HepG2 (cell line): Measurements from ENCODE around the gene PHAX. TPM values are rescaled to one million over a fixed set of nuclear protein-coding genes. Genes with fewer than 3 reads are reported as not detected.
A peak's percentile ranks its signal among the peaks of the same experiment; 100 is the strongest.

Experiments
- ARNTL ChIP-seq: sonication (generic); formaldehyde crosslinking; IDR thresholded peaks from 2 replicates; pipeline ENCODE4 v1.4.0; 2020; ENCODE audit warnings: mild to moderate bottlenecking, missing genetic modification reagents
- CBX5 ChIP-seq: sonication (generic); formaldehyde crosslinking; IDR thresholded peaks from 2 replicates; pipeline ENCODE4 v1.4.0; 2020; ENCODE audit warnings: missing genetic modification reagents, borderline replicate concordance
- DDIT3 ChIP-seq: sonication (generic); formaldehyde crosslinking; IDR thresholded peaks from 2 replicates; pipeline ENCODE4 v1.4.0; 2020; ENCODE audit warnings: mild to moderate bottlenecking, missing genetic modification reagents
- MIER3 ChIP-seq: IDR thresholded peaks from 2 replicates; pipeline ENCODE4 v1.6.1; 2016; ENCODE audit warnings: missing compliant biosample characterization, borderline replicate concordance
- MTA3 ChIP-seq: sonication (generic); formaldehyde crosslinking; IDR thresholded peaks from 2 replicates; pipeline ENCODE4 v1.4.0; 2020; ENCODE audit warnings: missing genetic modification reagents
- NFE2L1 ChIP-seq: sonication (generic); formaldehyde crosslinking; IDR thresholded peaks from 2 replicates; pipeline ENCODE4 v1.4.0; 2020; ENCODE audit warnings: missing genetic modification reagents, mild to moderate bottlenecking, borderline replicate concordance
- NFYC ChIP-seq: IDR thresholded peaks from 2 replicates; pipeline ENCODE4 v1.6.1; 2016; ENCODE audit warnings: missing genetic modification reagents, missing compliant biosample characterization
- PRDM15 ChIP-seq: sonication (generic); formaldehyde crosslinking; IDR thresholded peaks from 2 replicates; pipeline ENCODE4 v1.4.0; 2020; ENCODE audit warnings: missing genetic modification reagents
- SETDB1 ChIP-seq: sonication (generic); formaldehyde crosslinking; IDR thresholded peaks from 2 replicates; pipeline ENCODE4 v1.5.1; 2020; ENCODE audit warnings: missing genetic modification reagents, mild to moderate bottlenecking, borderline replicate concordance
- STAT6 ChIP-seq: sonication (generic); formaldehyde crosslinking; IDR thresholded peaks from 2 replicates; pipeline ENCODE4 v1.4.0; 2020; ENCODE audit warnings: missing genetic modification reagents, mild to moderate bottlenecking, borderline replicate concordance
- ZFP90 ChIP-seq: sonication (generic); formaldehyde crosslinking; IDR thresholded peaks from 2 replicates; pipeline ENCODE4 v1.8.0; 2022; ENCODE audit warnings: missing genetic modification reagents, mild to moderate bottlenecking, inconsistent platforms, borderline replicate concordance
- ZFX ChIP-seq: sonication (generic); formaldehyde crosslinking; IDR thresholded peaks from 2 replicates; pipeline ENCODE4 v1.4.0; 2020; ENCODE audit warnings: mild to moderate bottlenecking, low read depth, missing genetic modification reagents, moderate library complexity
- ZKSCAN1 ChIP-seq: fragments of 150-350 bp; IDR thresholded peaks from 2 replicates; pipeline ENCODE4 v1.6.1; 2014; ENCODE audit warnings: low read length
- ZNF143 ChIP-seq: sonication (generic); formaldehyde crosslinking; IDR thresholded peaks from 2 replicates; pipeline ENCODE4 v1.4.0; 2020; ENCODE audit warnings: missing genetic modification reagents
- ZNF615 ChIP-seq: sonication (generic); formaldehyde crosslinking; IDR thresholded peaks from 2 replicates; pipeline ENCODE4 v1.5.0; 2020; ENCODE audit warnings: mild to moderate bottlenecking, missing genetic modification reagents, borderline replicate concordance
- ZNF691 ChIP-seq: sonication (generic); formaldehyde crosslinking; IDR thresholded peaks from 2 replicates; pipeline ENCODE4 v1.4.0; 2020; ENCODE audit warnings: missing genetic modification reagents, low read depth, mild to moderate bottlenecking, borderline replicate concordance
- ZNF747 ChIP-seq: sonication (generic); formaldehyde crosslinking; IDR thresholded peaks from 2 replicates; pipeline ENCODE4 v1.8.1; 2023; ENCODE audit warnings: missing genetic modification reagents, mild to moderate bottlenecking, borderline replicate concordance
- ZNF749 ChIP-seq: sonication (generic); formaldehyde crosslinking; IDR thresholded peaks from 2 replicates; pipeline ENCODE4 v1.8.0; 2022; ENCODE audit warnings: mild to moderate bottlenecking, missing genetic modification reagents, moderate library complexity, borderline replicate concordance
- polyA plus RNA-seq, 8 experiments: library from polyadenylated mRNA; depleted of rRNA in 3 of 8; stranded (reverse) in 7 of 8; unstranded in 1 of 8; fragments of >200 nt; fragmentation: Illumina TruSeq in 4 of 8; extraction: Trizol in 4 of 8; gene quantifications; 2 replicates each; pipeline versions ENCODE4 v1.2.1 to v1.2.3, GENCODE V29; 2011 to 2016; ENCODE audit warnings: low read depth in 4 of 8, missing spikeins in 1 of 8, mixed read lengths in 1 of 8; ENCODE audit not compliant: insufficient read depth in 1 of 8
- total RNA-seq, 5 experiments: library from RNA; depleted of rRNA; stranded (reverse); fragments of >200 nt; fragmentation: Illumina TruSeq; extraction: Trizol; gene quantifications; 2 replicates each; pipeline ENCODE4 v1.2.3, GENCODE V29; 2016; ENCODE audit warnings: low read depth in 1 of 5

Gene PHAX
- total and polyA plus RNA-seq, 2 of the 13 experiments (the other 11 are each of a cell fraction or from before 2014, with no cell fraction given), result 20.0 to 59.7 TPM

GRCh38 chr5:126600631-126601511, at the start of gene PHAX (continued):
- TF ChIP-seq NFYC (CRISPR knock-in tag) (peak; percentile 6; the same call in 1 of the 2 replicates), ARNTL (CRISPR knock-in tag) (0 out of 2 replicates have a peak, but pooled peaks have one; percentile 45), ZNF615 (CRISPR knock-in tag) (no peak), ZFP90 (no peak), NFE2L1 (no peak), ZKSCAN1 (no peak), ZFX (CRISPR knock-in tag) (peak; percentile 86), ZNF691 (peak; percentile 45; the same call in 1 of the 2 replicates), MIER3 (CRISPR knock-in tag) (0 out of 2 replicates have a peak, but pooled peaks have one; percentile 16), PRDM15 (CRISPR knock-in tag) (no peak; the same call in 1 of the 2 replicates), ZNF747 (CRISPR knock-in tag) (0 out of 2 replicates have a peak, but pooled peaks have one; percentile 50), DDIT3 (CRISPR knock-in tag) (no peak), ZNF749 (peak; percentile 56; the same call in 1 of the 2 replicates), ZNF143 (CRISPR knock-in tag) (peak; percentile 90), STAT6 (CRISPR knock-in tag) (peak; percentile 59; the same call in 1 of the 2 replicates), CBX5 (CRISPR knock-in tag) (no peak), SETDB1 (no peak), MTA3 (CRISPR knock-in tag) (no peak)
